K562 (cell line): ENCODE results near the gene CTBP2. TPM values are rescaled to one million over a fixed set of nuclear protein-coding genes. Genes with fewer than 3 reads are reported as not detected.

Source experiments
- ATAC-seq: fragments of 200-7000 bp; cut with Tn5 transposase; 3 replicates; pipeline ENCODE4 v1.9.1; 2020; ENCODE audit warnings: moderate library complexity
- BruUV-seq: library from RNA; stranded (reverse); fragments of 400-500 nt; replicated peaks from 2 replicates; lab custom pipeline; 2021; lab: Mats Ljungman, UMichigan
- CTCF ChIA-PET: fragments of 300-600 bp; formaldehyde crosslinking; extraction: SDS; loops from one replicate; lab custom pipeline; 2021; ENCODE audit warnings: low intra/inter-chr PET ratio; lab: Yijun Ruan, JAX
- POLR2A ChIA-PET: fragments of 300-600, 350-650 bp; sonication (Branson Sonifier 250); formaldehyde crosslinking; extraction: SDS; loops from one replicate; lab custom pipeline; 2021; ENCODE audit warnings: antibody characterized with exemption, inconsistent platforms; lab: Yijun Ruan, JAX
- DNase-seq, 4 experiments: peaks; one replicate each; pipeline versions ENCODE4 v3.0.0 to v3.0.0-alpha.2; 2011 to 2018; ENCODE audit warnings: low spot score in 3 of 4, mixed read lengths in 3 of 4; ENCODE audit errors: extremely low read depth in 1 of 4
- FAIRE-seq: peaks from 2 replicates; lab custom pipeline; 2011; peaks lifted over from hg19 to GRCh38; lab: Jason Lieb, UNC
- H2AFZ ChIP-seq: 2 replicates; pipeline ENCODE4 v1.6.0; 2011; ENCODE audit warnings: low read depth, low read length, control low read depth, inconsistent platforms
- H3K27ac ChIP-seq: fragments of 200-600 bp; 3 replicates; pipeline ENCODE4 v1.8.0; 2011; ENCODE audit warnings: low read depth, mild to moderate bottlenecking, control low read depth, inconsistent platforms, low read length, moderate library complexity, mixed read lengths; ENCODE audit errors: extremely low read depth
- H3K27me3 ChIP-seq, 2 experiments: fragments of 300-600 bp in 1 of 2; 2 replicates in 1 of 2; 3 replicates in 1 of 2; pipeline versions ENCODE4 v1.6.0 to v1.8.0; 2011; ENCODE audit warnings: inconsistent platforms in 2 of 2, low read length in 2 of 2, mild to moderate bottlenecking in 1 of 2, mixed read lengths in 1 of 2, moderate library complexity in 1 of 2; ENCODE audit not compliant: control insufficient read depth in 2 of 2, insufficient read depth in 2 of 2
- H3K36me3 ChIP-seq: fragments of 300-600 bp; 3 replicates; pipeline ENCODE4 v1.8.0; 2011; ENCODE audit warnings: mild to moderate bottlenecking, low read length, inconsistent platforms; ENCODE audit not compliant: control insufficient read depth, insufficient read depth
- H3K4me1 ChIP-seq, 2 experiments: fragments of 200-600 bp in 1 of 2; replicated peaks in 1 of 2; 2 replicates in 1 of 2; 3 replicates in 1 of 2; pipeline versions ENCODE4 v1.5.1 to v1.8.0; 2011; ENCODE audit warnings: inconsistent platforms in 2 of 2, low read length in 2 of 2, mild to moderate bottlenecking in 1 of 2, mixed read lengths in 1 of 2, moderate library complexity in 1 of 2; ENCODE audit not compliant: control insufficient read depth in 2 of 2, insufficient read depth in 2 of 2
- H3K4me2 ChIP-seq: 2 replicates; pipeline ENCODE4 v1.6.1; 2011; ENCODE audit warnings: low read length, control low read depth, inconsistent platforms, mixed read lengths; ENCODE audit not compliant: insufficient read depth
- H3K4me3 ChIP-seq: fragments of 200-600 bp; sonication (generic), shearing (Covaris generic); 2 replicates; pipeline ENCODE4 v1.5.1; 2016; ENCODE audit warnings: control low read depth, inconsistent platforms
- H3K79me2 ChIP-seq: fragments of 200-600 bp; 3 replicates; pipeline ENCODE4 v1.8.0; 2011; ENCODE audit warnings: low read length, inconsistent platforms; ENCODE audit not compliant: control insufficient read depth, insufficient read depth
- H3K9ac ChIP-seq, 2 experiments: 2 replicates each; pipeline versions ENCODE4 v1.6.0 to v1.6.1; 2011; ENCODE audit warnings: low read depth in 2 of 2, low read length in 2 of 2, control low read depth in 1 of 2, inconsistent platforms in 1 of 2, mild to moderate bottlenecking in 1 of 2, mixed read lengths in 1 of 2; ENCODE audit not compliant: insufficient read depth in 1 of 2
- H3K9me1 ChIP-seq: one replicate; pipeline ENCODE4 v1.6.0; 2011; ENCODE audit warnings: inconsistent platforms, mild to moderate bottlenecking, low read length, moderate library complexity; ENCODE audit not compliant: control insufficient read depth, insufficient read depth
- H3K9me3 ChIP-seq: replicated peaks from 2 replicates; pipeline ENCODE4 v1.5.1; 2011; ENCODE audit warnings: low read depth, low read length, inconsistent platforms; ENCODE audit not compliant: control insufficient read depth, insufficient read depth
- H4K20me1 ChIP-seq: replicated peaks from 2 replicates; pipeline ENCODE4 v1.6.1; 2011; ENCODE audit warnings: low read length, inconsistent platforms, mixed read lengths; ENCODE audit not compliant: control insufficient read depth, insufficient read depth
- ARID1B ChIP-seq: fragments of 450-650 bp; IDR thresholded peaks from 2 replicates; pipeline ENCODE4 v1.6.1; 2016; ENCODE audit warnings: antibody characterized with exemption, mild to moderate bottlenecking, inconsistent platforms
- ARID2 ChIP-seq: fragments of 450-650 bp; IDR thresholded peaks from 2 replicates; pipeline ENCODE4 v1.6.1; 2017; ENCODE audit warnings: antibody characterized with exemption, mild to moderate bottlenecking
- ATF3 ChIP-seq, 2 experiments: fragments of 450-650 bp in 1 of 2; sonication (generic) in 1 of 2; formaldehyde crosslinking in 1 of 2; IDR thresholded peaks in 1 of 2; conservative IDR thresholded peaks in 1 of 2; 2 replicates each; pipeline versions ENCODE4 v1.6.1 to v1.8.1; 2016 to 2023; ENCODE audit warnings: mild to moderate bottlenecking in 2 of 2, moderate library complexity in 2 of 2, inconsistent platforms in 1 of 2, missing genetic modification reagents in 1 of 2
- CREM ChIP-seq: IDR thresholded peaks from 2 replicates; pipeline ENCODE4 v1.6.1; 2014; ENCODE audit warnings: antibody characterized with exemption, low read depth
- NR4A1 ChIP-seq, 2 experiments: fragments of 250-450 bp in 1 of 2; fragments of 450-650 bp in 1 of 2; sonication (Bioruptor Pico) in 1 of 2; IDR thresholded peaks; 2 replicates each; pipeline versions ENCODE4 v1.4.0 to v1.6.1; 2016 to 2020; ENCODE audit warnings: mild to moderate bottlenecking in 2 of 2, missing compliant biosample characterization in 1 of 2, missing genetic modification characterization in 1 of 2, moderate library complexity in 1 of 2
- RFX7 ChIP-seq: fragments of 250-450 bp; sonication (Bioruptor Pico); IDR thresholded peaks from 2 replicates; pipeline ENCODE4 v1.5.1; 2021; ENCODE audit warnings: mild to moderate bottlenecking
- SMARCA5 ChIP-seq: fragments of 450-650 bp; IDR thresholded peaks from 2 replicates; pipeline ENCODE4 v1.6.1; 2016
- TFE3 ChIP-seq: fragments of 450-650 bp; formaldehyde crosslinking; IDR thresholded peaks from 2 replicates; pipeline ENCODE4 v1.4.0; 2020; ENCODE audit warnings: mild to moderate bottlenecking, mixed read lengths
- ZNF280A ChIP-seq: fragments of 450-650 bp; IDR thresholded peaks from 2 replicates; pipeline ENCODE4 v1.6.1; 2018; ENCODE audit warnings: mild to moderate bottlenecking, low read depth; ENCODE audit not compliant: partially characterized antibody
- ZNF324 ChIP-seq: fragments of 250-450 bp; sonication (Bioruptor Pico); IDR thresholded peaks from 2 replicates; pipeline ENCODE4 v1.4.0; 2020; ENCODE audit warnings: mild to moderate bottlenecking
- ZNF436 ChIP-seq: fragments of 250-450, 450-650 bp; sonication (Bioruptor Pico); formaldehyde crosslinking; IDR thresholded peaks from 2 replicates; pipeline ENCODE4 v1.7.0; 2020; ENCODE audit warnings: mild to moderate bottlenecking
- ZNF449 ChIP-seq: fragments of 250-450 bp; sonication (Bioruptor Pico); IDR thresholded peaks from 2 replicates; pipeline ENCODE4 v1.8.0; 2022; ENCODE audit warnings: moderate library complexity, mild to moderate bottlenecking, inconsistent platforms
- WGBS: fragments of 100-300 bp; shearing (Covaris generic); methylation state at CpG from one replicate; pipeline ENCODE4 v1.1.6; 2016; ENCODE audit warnings: low coverage, mixed read lengths; ENCODE audit not compliant: insufficient coverage; ENCODE audit errors: missing lambda C conversion rate; 5-methylcytosine and 5-hydroxymethylcytosine counted together
- in situ Hi-C: fragments of 300-500 bp; cut with MboI; formaldehyde crosslinking; loops from 4 replicates; pipeline ENCODE4 v1.15.0; 2018; ENCODE audit warnings: inconsistent platforms, mixed read lengths
- intact Hi-C: fragments of 100-400 bp; cut with micrococcal nuclease; formaldehyde crosslinking; loops from 2 replicates; pipeline ENCODE4 v1.14.2; 2022
- polyA plus RNA-seq, 8 experiments: library from polyadenylated mRNA; depleted of rRNA in 4 of 8; stranded (reverse) in 5 of 8; unstranded in 3 of 8; fragments of >200 nt; fragmentation: Nextera tagmentation in 2 of 8; fragmentation: Illumina TruSeq in 1 of 8; extraction: Ambion mirVana in 2 of 8; extraction: Trizol in 1 of 8; gene quantifications; 2 replicates each; pipeline versions ENCODE4 v1.2.1 to v1.2.3, GENCODE V29; 2011 to 2014; ENCODE audit warnings: inconsistent platforms in 1 of 8, missing spikeins in 1 of 8
- total RNA-seq, 7 experiments: library from RNA; depleted of rRNA in 6 of 7; stranded (reverse); fragments of >200 nt in 6 of 7; fragmentation: Illumina TruSeq in 2 of 7; extraction: Trizol in 2 of 7; gene quantifications; 2 replicates each; pipeline versions ENCODE4 v1.2.1 to v1.2.3, GENCODE V29; 2011 to 2021; ENCODE audit warnings: low replicate concordance in 1 of 7

CTBP2 gene
- total and polyA plus RNA-seq, 9 of the 15 experiments (the other 6 are each of a cell fraction or from before 2014, with no cell fraction given): 1.3 to 8.8 (median 5.1) TPM

DNA sequence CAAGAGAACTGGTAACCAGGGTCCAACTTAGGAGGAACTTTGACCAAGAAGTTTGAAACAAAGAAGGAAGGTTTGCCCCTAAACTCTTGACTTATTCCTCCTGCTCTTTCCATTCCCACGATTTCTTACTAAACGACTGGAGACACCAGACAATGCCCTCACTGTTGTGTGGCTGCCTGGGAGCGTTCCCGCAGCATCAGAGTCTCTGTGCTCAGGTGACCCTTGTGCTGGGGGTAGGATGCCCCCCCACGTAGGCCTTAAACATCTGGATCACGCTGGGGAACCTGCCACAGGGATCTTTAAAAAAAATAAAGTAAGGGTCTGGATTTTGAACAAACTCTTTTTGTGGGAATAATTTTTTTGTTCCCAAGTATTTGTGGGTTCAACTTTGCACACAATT lies 30.1 kb upstream of the CTBP2 start (continued):
- no peak for TF ChIP-seq ATF3 (IDR thresholded peaks at IDR 0.05)
- TF ChIP-seq ATF3 (CRISPR knock-in tag; conservative IDR thresholded peaks at IDR 0.05): no peak
- TF ChIP-seq TFE3 (CRISPR knock-in tag): no peak

DNA sequence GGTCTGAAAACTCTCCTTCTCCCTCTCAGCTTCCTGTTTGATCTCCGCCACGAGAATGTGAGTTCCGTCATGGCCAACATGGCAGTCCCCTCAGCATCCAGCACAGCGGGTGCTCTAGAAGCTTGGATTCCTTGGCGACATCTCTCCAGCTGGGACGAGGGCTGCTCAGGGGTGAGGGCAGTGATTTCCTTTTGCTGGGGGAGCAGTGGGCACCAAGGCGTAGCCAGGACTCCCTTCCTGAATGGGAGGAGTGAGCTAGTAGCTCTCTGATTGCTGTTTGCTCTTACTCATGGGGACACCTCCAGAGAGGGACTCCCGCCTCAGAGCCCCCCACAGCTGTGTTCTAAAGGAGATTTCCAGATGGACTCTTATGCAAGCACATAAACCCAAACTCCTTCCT lies 28.8 kb upstream of the CTBP2 start:
- ChIA-PET POLR2A (no interaction called here), CTCF (no interaction called here)
- Histone ChIP-seq H3K4me1 (no peaks in the 10 kb centered on the region; a peak in 1 of 5 replicates), H3K36me3 (no peaks in the 10 kb centered on the region), H3K9me1 (no peaks in the 10 kb centered on the region), H3K27me3 (peaks cover 2 to 49% of the 10 kb centered on the region in 2 experiments; a peak in 4 of 5 replicates), H3K9me3 (no peaks in the 10 kb centered on the region), H2AFZ (no peak overlapping the region), H4K20me1 (no peaks in the 10 kb centered on the region), H3K79me2 (no peaks in the 10 kb centered on the region), H3K27ac (no peak overlapping the region), H3K4me2 (no peak overlapping the region), H3K4me3 (no peak overlapping the region), H3K9ac (no peak overlapping the region)
- DNase-seq: no peak
- TF ChIP-seq CREM (no peak), SMARCA5 (no peak), RFX7 (CRISPR knock-in tag) (no peak), ZNF436 (no peak), NR4A1 (CRISPR knock-in tag; IDR thresholded peaks at IDR 0.05) (no peak), NR4A1 (tag; IDR thresholded peaks at IDR 0.05) (no peak), ZNF324 (CRISPR knock-in tag) (no peak), ZNF449 (CRISPR knock-in tag) (no peak), ARID2 (no peak), ZNF280A (no peak), ARID1B (no peak)
- WGBS: 0% methylated on average over 7 of the region's 8 CpGs
- in situ Hi-C loops (no loop called here), intact Hi-C loops (no loop called here)
- no peak for ATAC-seq
- FAIRE-seq: no peak
- no TSS peak for BruUV-seq
